ENCODE results near the gene OR4F6.

OR4F6 gene

DNA sequence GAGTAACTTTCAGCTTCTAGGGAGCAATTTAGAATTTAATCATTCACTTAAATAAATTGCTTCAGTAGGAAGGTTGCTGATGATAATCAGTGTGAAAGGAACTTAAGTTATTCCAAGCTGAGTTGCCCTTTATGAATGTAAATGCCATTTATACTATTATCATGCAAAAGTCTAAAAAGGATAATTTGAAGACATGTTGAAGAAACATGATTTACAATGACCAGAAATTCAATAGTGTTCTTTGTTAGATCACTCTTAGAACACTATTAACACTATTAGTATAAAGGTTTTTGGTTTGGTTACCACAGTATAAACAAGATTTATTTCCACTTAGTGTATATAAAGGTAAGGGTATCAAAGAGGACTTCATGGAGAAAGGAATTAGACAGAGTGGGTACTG lies 1.6 kb downstream of the OR4F6 start:
- no peak for DNase-seq (ENCODE audit: low spot score)

DNA sequence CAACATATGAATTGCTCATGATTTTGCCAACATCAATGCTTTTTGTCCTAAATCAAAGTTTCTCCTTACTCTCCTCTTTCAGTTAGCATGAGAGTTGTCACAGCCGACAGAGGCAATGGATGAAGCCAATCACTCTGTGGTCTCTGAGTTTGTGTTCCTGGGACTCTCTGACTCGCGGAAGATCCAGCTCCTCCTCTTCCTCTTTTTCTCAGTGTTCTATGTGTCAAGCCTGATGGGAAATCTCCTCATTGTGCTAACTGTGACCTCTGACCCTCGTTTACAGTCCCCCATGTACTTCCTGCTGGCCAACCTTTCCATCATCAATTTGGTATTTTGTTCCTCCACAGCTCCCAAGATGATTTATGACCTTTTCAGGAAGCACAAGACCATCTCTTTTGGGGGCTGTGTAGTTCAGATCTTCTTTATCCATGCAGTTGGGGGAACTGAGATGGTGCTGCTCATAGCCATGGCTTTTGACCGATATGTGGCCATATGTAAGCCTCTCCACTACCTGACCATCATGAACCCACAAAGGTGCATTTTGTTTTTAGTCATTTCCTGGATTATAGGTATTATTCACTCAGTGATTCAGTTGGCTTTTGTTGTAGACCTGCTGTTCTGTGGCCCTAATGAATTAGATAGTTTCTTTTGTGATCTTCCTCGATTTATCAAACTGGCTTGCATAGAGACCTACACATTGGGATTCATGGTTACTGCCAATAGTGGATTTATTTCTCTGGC lies 2.5 kb downstream of the OR4F6 start:
- no peak for DNase-seq (ENCODE audit: low spot score)

DNA sequence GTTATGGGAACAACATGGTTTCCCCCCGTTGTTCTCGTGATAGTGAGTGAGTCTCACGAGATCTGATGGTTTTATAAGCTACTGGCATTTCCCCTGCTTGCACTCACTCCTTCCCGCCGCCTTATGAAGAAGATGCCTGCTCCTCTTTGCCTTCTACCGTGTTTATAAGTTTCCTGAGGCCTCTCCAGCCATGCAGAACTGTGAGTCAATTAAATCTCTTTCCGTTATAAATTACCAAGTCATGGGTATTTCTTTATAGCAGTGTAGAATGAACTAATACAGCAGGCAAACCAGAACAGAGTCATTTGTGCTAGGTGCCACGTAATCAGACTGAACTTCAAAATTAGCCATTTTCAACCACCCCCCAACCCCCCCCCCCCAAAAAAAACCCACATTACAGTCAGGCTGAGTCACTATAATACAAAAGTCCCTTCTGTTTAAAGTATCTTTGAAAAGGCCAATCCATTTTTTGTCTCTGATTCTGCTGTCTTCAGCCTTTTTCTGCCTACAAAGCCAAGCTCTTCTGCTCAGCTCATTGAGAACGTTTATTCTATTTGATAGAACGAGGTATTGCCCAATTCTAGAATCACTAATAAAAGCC lies 4.1 kb downstream of the OR4F6 start:
- peak; percentile 51 for DNase-seq (ENCODE audit: low spot score)

DNA sequence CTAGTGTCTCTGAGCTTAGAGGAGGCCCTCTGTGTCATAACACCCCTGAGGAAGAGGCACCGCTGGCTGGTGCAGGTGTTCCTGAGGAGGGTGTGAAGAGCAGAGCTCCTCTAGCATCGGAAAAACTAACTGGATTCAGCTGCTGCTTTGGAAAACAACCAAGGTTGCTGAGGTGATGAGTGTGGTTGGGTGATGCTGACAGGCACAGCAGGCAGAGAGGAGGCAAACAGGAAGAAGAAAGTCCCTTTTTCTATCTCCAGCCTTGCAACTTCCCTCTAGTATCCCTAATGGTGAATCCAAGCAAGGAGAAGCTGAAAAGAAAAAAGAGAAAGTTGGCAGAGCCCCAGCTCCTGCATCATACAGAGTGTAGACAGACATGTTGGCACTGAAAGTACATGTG lies 4.9 kb downstream of the OR4F6 start:
- no peak for DNase-seq (ENCODE audit: low spot score)

DNA sequence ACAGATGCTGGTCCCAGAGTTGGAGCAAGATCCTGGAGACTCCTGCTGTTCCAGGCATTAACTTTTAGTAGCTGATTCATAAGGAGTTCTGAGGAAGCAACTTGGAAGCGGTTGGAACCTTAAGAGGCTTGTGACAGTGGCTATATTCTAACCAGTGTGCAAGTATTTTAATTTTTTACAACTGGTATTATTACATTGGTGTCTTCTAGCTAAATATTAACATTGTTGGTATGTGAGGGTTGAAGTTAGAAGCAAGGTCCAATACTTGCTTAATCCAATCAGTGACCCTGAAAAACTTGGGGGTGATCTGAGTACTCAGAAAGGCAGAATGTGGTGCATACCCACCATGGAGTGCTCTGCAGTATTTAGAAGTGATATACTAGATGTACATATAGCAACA lies 7.1 kb downstream of the OR4F6 start:
- no peak for DNase-seq (ENCODE audit: low spot score)

DNA sequence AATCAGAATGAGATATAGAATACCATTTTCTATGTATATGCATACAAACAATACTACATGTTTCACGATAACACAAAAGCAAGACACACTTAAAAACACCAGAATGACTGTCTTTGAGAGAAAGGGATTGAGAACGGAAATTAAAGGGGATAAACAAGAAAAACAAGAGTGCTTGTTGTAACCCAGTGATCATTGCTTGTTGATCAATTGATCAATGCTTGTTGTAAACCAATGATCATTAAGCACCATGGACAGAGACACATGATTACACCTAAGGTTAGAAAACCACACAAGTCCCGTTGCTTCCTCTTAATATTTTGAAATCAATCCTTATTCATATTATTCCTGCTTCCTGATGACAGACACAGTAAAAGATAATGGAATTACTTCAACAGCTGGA lies 7.6 kb downstream of the OR4F6 start:
- DNase-seq (ENCODE audit: low spot score): no peak

DNA sequence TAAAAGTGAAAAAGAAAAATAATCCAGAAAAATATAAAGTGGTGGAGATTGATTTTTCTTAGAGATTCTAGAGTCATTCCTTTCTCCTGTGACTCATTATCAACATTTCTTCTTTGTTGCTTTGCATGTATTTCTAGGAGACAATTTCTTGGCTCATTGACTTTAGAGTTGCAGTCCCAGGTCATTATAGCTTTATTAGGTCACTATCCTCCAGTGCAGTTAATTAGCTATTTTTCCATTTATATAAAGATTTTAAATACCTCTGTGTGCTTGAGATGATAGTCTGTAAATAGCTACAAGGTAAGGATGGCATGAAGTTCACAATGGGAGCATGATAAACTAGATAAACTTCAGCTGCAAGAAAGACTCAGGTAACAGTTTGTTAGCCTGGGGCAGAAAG lies 8.6 kb downstream of the OR4F6 start, which contains the start of gene OR4F15:
TSS of gene OR4F15 (plus strand) at position 301 of the 400 bp plus-strand sequence. CDS start 5,985 bp downstream, outside the sequence.
- DNase-seq (ENCODE audit: low spot score): no peak

DNA sequence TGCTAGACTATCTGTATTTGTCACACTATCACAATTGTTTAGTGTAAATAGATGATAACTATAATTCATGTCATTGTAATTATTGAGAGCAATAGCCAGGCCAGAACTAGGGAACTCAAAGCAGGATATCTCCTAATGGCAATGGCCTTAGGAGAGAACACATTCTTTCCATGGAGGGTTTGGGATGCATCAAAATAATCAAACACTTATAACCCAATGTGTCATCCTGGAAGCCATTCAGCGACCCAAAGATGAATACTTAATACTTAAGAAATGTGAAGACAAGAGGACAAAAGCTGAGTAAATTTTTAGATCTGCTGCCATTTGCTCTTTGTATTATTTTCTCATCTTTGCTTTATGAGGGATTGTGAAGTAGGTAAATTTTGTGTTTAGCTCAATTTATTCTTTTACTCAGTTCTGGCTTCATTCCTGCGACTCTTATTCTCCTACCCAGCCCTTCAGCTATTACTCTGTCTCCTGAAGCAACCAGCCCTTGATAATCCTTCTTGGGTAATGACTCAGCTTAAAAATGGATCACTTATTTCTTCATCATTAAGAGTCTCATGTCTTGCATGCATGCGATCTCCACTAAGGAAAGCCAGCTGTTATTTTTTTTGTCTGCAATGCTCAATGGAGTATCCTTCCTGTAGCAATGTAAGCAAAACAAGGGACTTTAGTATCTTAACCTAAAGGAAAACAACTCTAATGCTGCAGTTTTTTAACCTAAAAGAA lies 10.7 kb downstream of the OR4F6 start:
- DNase-seq (ENCODE audit: low spot score): no peak

DNA sequence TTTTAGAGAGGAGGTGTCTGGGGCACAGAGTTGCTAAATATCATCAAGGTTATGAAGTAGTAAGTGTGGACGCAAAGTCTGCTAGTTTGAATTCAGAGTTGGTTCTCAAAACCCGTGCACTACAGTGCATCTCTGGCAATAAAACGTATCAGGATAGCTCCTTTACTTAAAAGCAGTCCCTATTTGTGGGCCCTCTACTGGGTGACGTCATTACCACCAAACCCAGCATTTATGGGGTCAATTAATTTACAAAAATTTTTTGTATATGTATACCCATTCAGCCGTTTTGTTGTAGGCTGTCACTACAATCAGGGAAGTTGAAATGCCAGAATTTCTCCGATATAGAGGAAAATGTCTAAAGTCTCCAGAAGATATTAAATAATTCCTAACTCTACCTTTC lies 17.5 kb downstream of the OR4F6 start:
- DNase-seq (ENCODE audit: low spot score): no peak

DNA sequence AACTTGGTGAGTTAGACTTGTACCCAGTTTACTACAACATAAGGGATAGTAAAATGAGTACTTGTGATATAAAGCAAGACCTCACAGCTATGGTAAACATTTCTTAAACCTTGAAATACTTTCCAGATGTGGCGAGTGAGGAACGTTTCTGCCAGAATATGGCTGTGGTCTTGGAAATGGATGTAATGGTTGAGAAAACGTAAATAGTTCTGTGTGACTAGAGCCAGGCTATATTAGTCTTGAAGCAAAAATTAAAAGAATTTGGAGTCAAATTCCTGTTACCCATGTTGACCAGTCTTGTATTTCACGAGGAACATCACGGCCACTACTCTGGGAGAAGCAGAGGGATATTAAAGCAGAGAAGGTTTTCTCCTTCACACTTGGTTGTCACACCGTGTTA lies 23.9 kb downstream of the OR4F6 start:
- no peak for DNase-seq (ENCODE audit: low spot score)

DNA sequence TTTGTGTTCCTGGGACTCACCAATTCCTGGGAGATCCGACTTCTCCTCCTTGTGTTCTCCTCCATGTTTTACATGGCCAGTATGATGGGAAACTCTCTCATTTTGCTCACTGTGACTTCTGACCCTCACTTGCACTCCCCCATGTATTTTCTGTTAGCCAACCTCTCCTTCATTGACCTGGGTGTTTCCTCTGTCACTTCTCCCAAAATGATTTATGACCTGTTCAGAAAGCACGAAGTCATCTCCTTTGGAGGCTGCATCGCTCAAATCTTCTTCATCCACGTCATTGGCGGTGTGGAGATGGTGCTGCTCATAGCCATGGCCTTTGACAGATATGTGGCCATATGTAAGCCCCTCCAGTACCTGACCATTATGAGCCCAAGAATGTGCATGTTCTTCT lies 25.5 kb downstream of the OR4F6 start:
- no peak for DNase-seq (ENCODE audit: low spot score)

DNA sequence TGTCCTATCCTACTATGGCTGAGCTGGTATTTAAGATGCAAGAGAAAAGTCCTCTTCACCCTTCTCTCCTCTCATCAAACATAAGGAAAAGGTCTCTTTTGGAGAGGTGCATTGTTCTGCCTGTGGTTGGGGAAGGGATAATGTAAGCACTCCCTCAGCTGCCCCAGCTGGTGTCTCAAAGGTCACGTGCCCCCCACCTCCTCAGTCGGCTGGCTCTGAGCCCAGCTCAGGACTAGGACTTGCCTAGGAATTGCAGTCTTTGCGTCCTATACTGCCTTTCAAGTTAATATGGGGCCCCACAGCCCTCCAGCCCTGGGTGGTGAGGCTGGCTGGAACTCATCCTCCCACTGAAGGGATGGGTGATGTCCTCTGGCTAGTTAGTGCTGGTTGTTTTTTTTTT lies 38.3 kb downstream of the OR4F6 start:
- no peak for DNase-seq (ENCODE audit: low spot score)

DNA sequence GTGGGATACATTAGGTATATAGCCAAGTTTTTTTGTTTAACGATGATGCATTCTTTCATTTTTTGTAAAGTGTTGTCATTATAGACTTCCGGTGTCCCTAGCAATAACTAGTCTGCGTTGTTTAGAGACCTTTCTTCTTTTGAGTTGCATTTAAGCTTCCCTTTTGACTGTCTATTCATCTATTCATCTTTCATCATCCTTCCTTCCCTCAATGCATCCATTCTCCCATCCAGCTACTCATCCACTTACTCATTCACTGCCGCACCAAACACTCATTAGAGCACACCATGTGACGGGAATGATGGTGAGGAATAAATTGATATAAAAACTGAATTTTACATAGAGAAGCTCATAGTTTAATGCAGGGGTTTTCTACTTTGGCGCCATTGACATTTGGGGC lies 41.6 kb downstream of the OR4F6 start:
- DNase-seq (ENCODE audit: low spot score): no peak

DNA sequence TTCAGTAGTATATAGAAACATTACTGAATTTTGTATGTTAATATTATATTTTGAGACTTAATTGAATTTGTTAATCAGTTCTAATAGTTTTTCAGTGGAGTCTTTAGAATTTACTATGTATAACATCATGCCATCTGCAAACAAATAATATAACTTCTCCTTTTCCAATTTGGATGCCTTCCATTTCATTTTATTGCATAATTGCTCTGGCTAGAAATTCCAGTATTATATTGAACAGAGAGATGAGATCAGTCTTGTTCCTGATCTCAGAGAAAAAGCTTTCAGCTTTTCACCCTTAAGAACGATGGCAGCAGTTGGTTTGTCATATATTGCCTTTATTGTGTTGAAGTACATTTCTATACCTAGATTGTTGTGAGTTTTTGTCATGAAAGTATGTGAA lies 49.0 kb downstream of the OR4F6 start:
- DNase-seq (ENCODE audit: low spot score): no peak
